Fibroblast of mammary gland (primary cell): ENCODE data around the gene PDGFA.

Experiments used
- DNase-seq: peaks from one replicate; pipeline ENCODE4 v3.0.0-alpha.2; 2010; ENCODE audit warnings: low read depth
- H3K4me3 ChIP-seq: 2 replicates; pipeline ENCODE4 v1.5.1; 2011; ENCODE audit warnings: low read depth, mild to moderate bottlenecking, low read length, moderate library complexity; ENCODE audit not compliant: control insufficient read depth
- CTCF ChIP-seq: conservative IDR thresholded peaks from 2 replicates; pipeline ENCODE4 v1.5.1; 2011; ENCODE audit warnings: low read depth, low read length, inconsistent platforms; ENCODE audit not compliant: control insufficient read depth, insufficient read depth

PDGFA gene

GRCh38 chr7:533266-533665, 13.6 kb upstream of the PDGFA start:
- DNase-seq = no peak
- no peak overlapping the region for H3K4me3 ChIP-seq
- TF ChIP-seq CTCF = no peak

GRCh38 chr7:532379-533143, 12.9 kb upstream of the PDGFA start:
- no peak for TF ChIP-seq CTCF
- no peak overlapping the region for H3K4me3 ChIP-seq
- DNase-seq = no peak

GRCh38 chr7:531777-532176, 12.1 kb upstream of the PDGFA start:
- no peak for TF ChIP-seq CTCF
- DNase-seq = no peak
- no peak overlapping the region for H3K4me3 ChIP-seq

- no peak overlapping the region for H3K4me3 ChIP-seq
- no peak for TF ChIP-seq CTCF
- no peak for DNase-seq
These were observed 8.8 kb upstream of the PDGFA start for GRCh38 chr7:528451-528850.

GRCh38 chr7:527723-528122, 8.1 kb upstream of the PDGFA start:
- TF ChIP-seq CTCF = no peak
- no peak overlapping the region for H3K4me3 ChIP-seq
- DNase-seq = no peak

- no peak for DNase-seq
- no peak overlapping the region for H3K4me3 ChIP-seq
- no peak for TF ChIP-seq CTCF
These were observed 6.9 kb upstream of the PDGFA start for GRCh38 chr7:526460-527034.
